Measurements from ENCODE around the gene DNAH8. TPM values are rescaled to one million over a fixed set of nuclear protein-coding genes. Genes with fewer than 3 reads are reported as not detected.

DNAH8 gene
- total and polyA plus RNA-seq, 2 donors (not counting 3 experiments of a cell fraction or from before 2014, with no cell fraction given), result 0.29 to 0.61 TPM

DNA sequence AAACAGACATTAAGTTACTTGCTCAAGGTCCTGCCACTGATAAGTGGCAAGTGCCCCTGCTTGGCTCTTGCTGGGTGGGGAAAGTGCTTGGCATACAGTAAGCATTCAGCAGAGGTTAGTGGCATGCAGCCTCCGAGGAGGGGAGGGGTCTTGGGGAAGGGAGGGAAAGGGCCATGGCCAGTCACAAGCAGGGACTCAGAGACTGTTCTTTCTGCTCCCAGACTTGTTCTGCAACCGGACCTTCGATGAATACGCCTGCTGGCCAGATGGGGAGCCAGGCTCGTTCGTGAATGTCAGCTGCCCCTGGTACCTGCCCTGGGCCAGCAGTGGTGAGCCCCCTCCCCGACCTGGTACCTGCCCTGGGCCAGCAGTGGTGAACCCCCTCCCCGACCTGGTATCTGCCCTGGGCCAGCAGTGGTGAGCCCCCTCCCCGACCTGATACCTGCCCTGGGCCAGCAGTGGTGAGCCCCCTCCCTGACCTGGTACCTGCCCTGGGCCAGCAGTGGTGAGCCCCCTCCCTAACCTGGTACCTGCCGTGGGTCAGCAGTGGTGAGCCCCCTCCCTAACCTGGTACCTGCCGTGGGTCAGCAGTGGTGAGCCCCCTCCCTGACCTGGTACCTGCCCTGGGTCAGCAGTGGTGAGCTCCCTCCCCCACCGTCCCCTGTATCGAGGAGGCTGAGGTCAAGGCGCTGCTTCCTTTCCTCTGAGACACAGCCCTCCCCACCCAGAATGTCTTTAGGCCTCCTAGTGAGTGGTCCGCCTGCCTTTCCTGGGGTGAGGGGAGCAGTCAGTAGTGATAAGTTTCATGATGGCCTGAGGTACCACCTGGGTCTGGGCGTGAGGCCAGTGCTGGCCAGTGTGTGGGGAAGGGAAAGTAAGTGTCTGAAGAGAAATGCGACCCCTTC lies 342.4 kb downstream of the DNAH8 start:
- no peaks in the 10 kb centered on the region for H3K9me3 ChIP-seq (replicated peaks; ENCODE audit: control insufficient read depth, insufficient read depth, low read length)
- BruUV-seq (replicated peaks), result no TSS peak
- DNase-seq (ENCODE audit: low read depth, low spot score) (no peak), FAIRE-seq (no peak)
- H3K79me2 ChIP-seq (ENCODE audit: control insufficient read depth, insufficient read depth, low read length), result no peaks in the 10 kb centered on the region
- TF ChIP-seq POLR2A (IDR thresholded peaks at IDR 0.05; ENCODE audit: low read depth, low read length) (no peak), JUN (IDR thresholded peaks at IDR 0.05; ENCODE audit: borderline replicate concordance, insufficient read depth, insufficient read length, low read depth) (no peak), EZH2 (IDR thresholded peaks at IDR 0.05; ENCODE audit: borderline replicate concordance, low read depth, low read length, severe bottlenecking) (no peak), CTCF (IDR thresholded peaks at IDR 0.05; ENCODE audit: extremely low read depth in 1 of 2, insufficient read depth in 1 of 2, low read depth in 1 of 2, low read length in 2 of 2) (no peak), GATA2 (IDR thresholded peaks at IDR 0.05; ENCODE audit: insufficient read depth, insufficient read length, low read depth, low read length) (no peak), POLR2AphosphoS5 (IDR thresholded peaks at IDR 0.05; ENCODE audit: insufficient read depth, low read depth, low read length) (no peak), MAX (IDR thresholded peaks at IDR 0.05; ENCODE audit: insufficient read depth, insufficient read length) (no peak), MYC (IDR thresholded peaks at IDR 0.05; ENCODE audit: low read depth, low read length) (no peak), FOS (IDR thresholded peaks at IDR 0.05; ENCODE audit: borderline replicate concordance, insufficient read depth, low read length) (no peak)
- POLR2A ChIA-PET, result no interaction called here
- no peak overlapping the region for H2AFZ ChIP-seq (ENCODE audit: low read depth, low read length)
- no peaks in the 10 kb centered on the region for H3K36me3 ChIP-seq (ENCODE audit: control insufficient read depth in 2 of 2, extremely low read depth in 1 of 2, insufficient read depth in 2 of 2, low read length in 2 of 2)
- H3K9me1 ChIP-seq (replicated peaks; ENCODE audit: control insufficient read depth, extremely low read depth, insufficient read depth, low read length), result no peaks in the 10 kb centered on the region
- no peak overlapping the region for H3K4me2 ChIP-seq (ENCODE audit: insufficient read depth, low read length)
- dilution Hi-C loops (cut with MboI; ENCODE audit: extremely low pct_ligation_motif_present, low sequenced_read_pairs) (no loop called here), intact Hi-C loops (cut with micrococcal nuclease) (no loop called here)
- peaks cover 0 to 4% of the 10 kb centered on the region in 2 experiments for H3K27me3 ChIP-seq (ENCODE audit: control insufficient read depth in 2 of 2, insufficient read depth in 2 of 2, low read length in 2 of 2)
- H3K4me3 ChIP-seq (replicated peaks in 1 of 3; ENCODE audit: insufficient read depth in 1 of 3, low read depth in 1 of 3, low read length in 3 of 3), result no peak overlapping the region
- H3K27ac ChIP-seq (ENCODE audit: insufficient read depth, low read depth, low read length), result no peak overlapping the region
- no peaks in the 10 kb centered on the region for H4K20me1 ChIP-seq (replicated peaks; ENCODE audit: control insufficient read depth, extremely low read depth, insufficient read depth, low read length)
- CTCF ChIA-PET, result no interaction called here
- H3K4me1 ChIP-seq (ENCODE audit: control insufficient read depth, extremely low read depth, insufficient read depth, low read length), result no peaks in the 10 kb centered on the region
- H3K9ac ChIP-seq (replicated peaks; ENCODE audit: extremely low read depth, insufficient read depth, low read length), result no peak overlapping the region
